Right atrium auricular region (tissue), 2 donors: ENCODE results near the gene NCBP1. TPM values are rescaled to one million over a fixed set of nuclear protein-coding genes. Genes with fewer than 3 reads are reported as not detected.

Experiments used
- DNase-seq: peaks from one replicate; pipeline ENCODE4 v3.0.0-alpha.2; 2019; ENCODE audit warnings: low spot score
- H3K27ac ChIP-seq, 2 donors: fragments of 200-600 bp; sonication (generic); 1 replicate in 1 of 2; 2 replicates in 1 of 2; pipeline ENCODE4 v1.5.1; 2016 to 2019
- H3K27me3 ChIP-seq, 2 donors: fragments of 200-600 bp; sonication (generic); one replicate each; pipeline versions ENCODE4 v1.5.1 to v1.6.0; 2017 to 2019
- H3K36me3 ChIP-seq: fragments of 200-600 bp; sonication (generic); one replicate; pipeline ENCODE4 v1.5.1; 2016
- H3K4me1 ChIP-seq, 2 donors: fragments of 200-600 bp; sonication (generic); one replicate each; pipeline versions ENCODE4 v1.5.1 to v1.6.0; 2017 to 2019
- H3K4me3 ChIP-seq, 2 donors: fragments of 200-600 bp; sonication (generic); 1 replicate in 1 of 2; 2 replicates in 1 of 2; pipeline ENCODE4 v1.5.1; 2017 to 2019; ENCODE audit warnings: mild to moderate bottlenecking in 1 of 2, moderate library complexity in 1 of 2
- H3K9me3 ChIP-seq, 2 donors: fragments of 200-600 bp; sonication (generic); one replicate each; pipeline ENCODE4 v1.5.1; 2019
- total RNA-seq, 2 donors: library from RNA; depleted of rRNA; stranded (reverse); fragments of >200 nt; gene quantifications; one replicate each; pipeline ENCODE4 v1.1.0, GENCODE V29; 2016
- TF ChIP-seq, protein P1 (sequence below), 2 donors: fragments of 200-600 bp; sonication (generic); IDR thresholded peaks; one replicate each; pipeline ENCODE4 v1.5.1; 2019; ENCODE audit warnings: antibody characterized with exemption in 2 of 2

Gene NCBP1
- total RNA-seq, 2 donors from 2014 or later = 14.1 to 18.5 TPM

GRCh38 chr9:97632248-97632984 lies 1.2 kb upstream of the NCBP1 start:
- Histone ChIP-seq H3K27me3 (no peaks in the 10 kb centered on the region), H3K36me3 (peaks cover under 1% of the 10 kb centered on the region), H3K4me3 (peak overlapping the region; percentile 93 to 96), H3K4me1 (peaks cover 0 to 61% of the 10 kb centered on the region in 2 donors), H3K27ac (peak overlapping the region; percentile 98 to 99), H3K9me3 (no peaks in the 10 kb centered on the region)
- TF ChIP-seq, protein P1, sequence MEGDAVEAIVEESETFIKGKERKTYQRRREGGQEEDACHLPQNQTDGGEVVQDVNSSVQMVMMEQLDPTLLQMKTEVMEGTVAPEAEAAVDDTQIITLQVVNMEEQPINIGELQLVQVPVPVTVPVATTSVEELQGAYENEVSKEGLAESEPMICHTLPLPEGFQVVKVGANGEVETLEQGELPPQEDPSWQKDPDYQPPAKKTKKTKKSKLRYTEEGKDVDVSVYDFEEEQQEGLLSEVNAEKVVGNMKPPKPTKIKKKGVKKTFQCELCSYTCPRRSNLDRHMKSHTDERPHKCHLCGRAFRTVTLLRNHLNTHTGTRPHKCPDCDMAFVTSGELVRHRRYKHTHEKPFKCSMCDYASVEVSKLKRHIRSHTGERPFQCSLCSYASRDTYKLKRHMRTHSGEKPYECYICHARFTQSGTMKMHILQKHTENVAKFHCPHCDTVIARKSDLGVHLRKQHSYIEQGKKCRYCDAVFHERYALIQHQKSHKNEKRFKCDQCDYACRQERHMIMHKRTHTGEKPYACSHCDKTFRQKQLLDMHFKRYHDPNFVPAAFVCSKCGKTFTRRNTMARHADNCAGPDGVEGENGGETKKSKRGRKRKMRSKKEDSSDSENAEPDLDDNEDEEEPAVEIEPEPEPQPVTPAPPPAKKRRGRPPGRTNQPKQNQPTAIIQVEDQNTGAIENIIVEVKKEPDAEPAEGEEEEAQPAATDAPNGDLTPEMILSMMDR (IDR thresholded peaks at IDR 0.05) = no peak
- DNase-seq = peak; percentile 75

DNA sequence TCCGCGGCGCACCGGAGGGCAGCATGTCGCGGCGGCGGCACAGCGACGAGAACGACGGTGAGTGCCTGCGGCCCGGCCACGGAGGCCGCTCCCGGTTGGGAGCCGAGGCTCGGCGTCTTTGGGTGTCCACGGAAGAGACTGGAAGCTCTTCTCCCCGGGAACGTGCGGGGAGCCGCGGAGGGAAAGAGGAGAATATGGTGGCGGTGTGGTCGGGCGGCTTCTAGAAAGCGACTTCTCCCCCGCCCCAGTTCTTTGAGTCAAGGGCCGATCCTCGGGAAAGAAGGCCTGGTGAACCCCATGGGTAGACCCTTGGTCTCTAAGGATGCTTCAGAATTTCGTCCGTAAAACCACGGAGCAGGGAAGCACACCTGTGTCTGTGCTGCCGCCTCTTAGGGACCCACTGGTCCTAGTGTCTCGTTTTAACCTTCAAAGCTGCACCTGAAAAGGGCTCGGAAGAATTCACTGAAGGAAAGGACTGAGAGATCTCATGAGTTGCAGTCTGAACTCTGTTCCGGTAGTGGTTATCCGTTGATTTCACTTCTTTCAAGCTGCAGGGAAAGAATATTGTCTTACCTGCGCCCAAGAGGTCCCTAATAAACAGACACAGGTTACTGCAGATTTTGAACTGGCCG lies 354 bp downstream of the NCBP1 start:
- peaks cover 0 to 59% of the 10 kb centered on the region in 2 donors for H3K4me1 ChIP-seq
- H3K36me3 ChIP-seq = no peaks in the 10 kb centered on the region
- TF ChIP-seq, protein P1 (IDR thresholded peaks at IDR 0.05) = no peak
- peak overlapping the region; percentile 93 to 96 for H3K4me3 ChIP-seq
- H3K27ac ChIP-seq = peak overlapping the region; percentile 98 to 99
- DNase-seq = no peak
- H3K27me3 ChIP-seq = no peaks in the 10 kb centered on the region
- H3K9me3 ChIP-seq = no peaks in the 10 kb centered on the region

- H3K9me3 ChIP-seq = no peaks in the 10 kb centered on the region
- DNase-seq = no peak
- no peaks in the 10 kb centered on the region for H3K36me3 ChIP-seq
- H3K4me1 ChIP-seq = peaks cover 0 to 55% of the 10 kb centered on the region in 2 donors
- peak overlapping the region; percentile 37 to 99 for H3K27ac ChIP-seq
- H3K4me3 ChIP-seq = no peak overlapping the region
- TF ChIP-seq, protein P1 (IDR thresholded peaks at IDR 0.05) = no peak
- no peaks in the 10 kb centered on the region for H3K27me3 ChIP-seq
Measured at GRCh38 chr9:97635026-97635425, 1.4 kb downstream of the NCBP1 start.

GRCh38 chr9:97636903-97637302 lies 3.3 kb downstream of the NCBP1 start:
- peaks cover 5% of the 10 kb centered on the region for H3K36me3 ChIP-seq
- no peaks in the 10 kb centered on the region for H3K9me3 ChIP-seq
- no peak for DNase-seq
- no peak overlapping the region for H3K4me3 ChIP-seq
- no peaks in the 10 kb centered on the region for H3K27me3 ChIP-seq
- TF ChIP-seq, protein P1 (IDR thresholded peaks at IDR 0.05) = no peak
- peaks cover 0 to 52% of the 10 kb centered on the region in 2 donors for H3K4me1 ChIP-seq
- no peak overlapping the region for H3K27ac ChIP-seq

GRCh38 chr9:97638666-97639065 lies 5.0 kb downstream of the NCBP1 start:
- peaks cover 0 to 47% of the 10 kb centered on the region in 2 donors for H3K4me1 ChIP-seq
- H3K27me3 ChIP-seq = no peaks in the 10 kb centered on the region
- H3K9me3 ChIP-seq = no peaks in the 10 kb centered on the region
- TF ChIP-seq, protein P1 (IDR thresholded peaks at IDR 0.05) = peak in 1 of 2 donors; percentile 19
- H3K4me3 ChIP-seq = no peak overlapping the region
- no peak for DNase-seq
- H3K36me3 ChIP-seq = peaks cover 23% of the 10 kb centered on the region
- H3K27ac ChIP-seq = no peak overlapping the region
